ENCODE results near the gene CNTNAP5. TPM values are rescaled to one million over a fixed set of nuclear protein-coding genes. Genes with fewer than 3 reads are reported as not detected.

The CNTNAP5 gene
- total RNA-seq, 2 experiments from 2014 or later: not detected

DNA sequence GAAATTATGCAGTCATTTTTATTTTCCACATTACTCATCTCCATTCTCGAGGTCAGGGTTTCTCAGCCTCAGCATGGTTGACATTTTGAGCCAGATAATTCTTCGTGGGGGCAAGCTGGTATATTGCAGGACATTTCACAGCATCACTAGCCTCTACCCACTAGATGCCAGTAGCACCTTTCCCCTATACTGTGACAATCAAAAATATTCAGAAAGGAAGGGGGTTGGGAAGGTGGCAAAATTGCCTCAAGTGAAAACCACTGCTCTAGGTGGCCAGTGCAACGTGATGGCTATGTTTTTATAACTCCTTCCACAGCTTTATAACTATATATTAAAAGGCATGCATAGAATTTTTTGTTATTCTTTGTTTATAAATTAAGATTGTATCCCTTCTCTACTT lies 294.5 kb downstream of the CNTNAP5 start:
- Mint-ChIP-seq H3K27me3 (ENCODE audit: low read depth) (no peaks in the 10 kb centered on the region), H3K9me3 (peaks cover 2% of the 10 kb centered on the region), H3K36me3 (ENCODE audit: low read depth) (no peaks in the 10 kb centered on the region), H3K4me1 (ENCODE audit: low read depth) (no peaks in the 10 kb centered on the region), H3K27ac (no peak overlapping the region), H3K4me3 (no peak overlapping the region)
- CTCF ChIA-PET: no interaction called here
- DNase-seq: no peak
- intact Hi-C loops (cut with micrococcal nuclease): no loop called here

DNA sequence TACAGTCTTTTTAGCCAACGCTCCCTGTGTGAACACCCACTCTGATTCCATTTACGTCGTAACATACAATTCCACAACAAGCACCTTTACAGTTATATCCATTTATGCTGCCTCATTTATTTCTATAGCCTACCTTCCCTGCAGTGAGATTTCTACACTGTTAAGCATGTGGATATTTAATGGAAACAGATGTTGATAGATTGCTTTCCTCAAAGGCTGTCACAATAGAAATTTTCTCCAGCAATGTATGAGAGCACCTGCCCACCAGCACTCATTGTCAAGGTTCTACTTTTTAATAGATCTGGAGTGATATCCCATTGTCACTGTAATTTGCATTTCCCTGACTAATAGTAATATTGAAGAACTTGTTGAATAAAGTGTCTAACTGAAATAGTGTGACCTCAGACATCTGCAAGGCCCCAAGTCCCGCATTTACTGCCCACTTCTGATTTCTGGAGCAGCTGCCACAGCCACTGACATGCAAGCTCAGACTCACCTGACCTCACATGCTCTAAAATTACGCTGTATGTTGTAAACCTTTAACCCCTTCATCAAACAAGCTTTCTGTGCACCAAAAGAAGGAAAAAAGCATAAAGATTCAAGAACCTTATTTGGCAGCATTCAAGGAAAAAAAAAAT lies 295.1 kb downstream of the CNTNAP5 start:
- Mint-ChIP-seq H3K27ac (no peak overlapping the region), H3K4me1 (ENCODE audit: low read depth) (no peaks in the 10 kb centered on the region), H3K9me3 (peaks cover 2% of the 10 kb centered on the region), H3K4me3 (no peak overlapping the region), H3K36me3 (ENCODE audit: low read depth) (no peaks in the 10 kb centered on the region), H3K27me3 (ENCODE audit: low read depth) (no peaks in the 10 kb centered on the region)
- DNase-seq: no peak
- intact Hi-C loops (cut with micrococcal nuclease): no loop called here
- CTCF ChIA-PET: no interaction called here

DNA sequence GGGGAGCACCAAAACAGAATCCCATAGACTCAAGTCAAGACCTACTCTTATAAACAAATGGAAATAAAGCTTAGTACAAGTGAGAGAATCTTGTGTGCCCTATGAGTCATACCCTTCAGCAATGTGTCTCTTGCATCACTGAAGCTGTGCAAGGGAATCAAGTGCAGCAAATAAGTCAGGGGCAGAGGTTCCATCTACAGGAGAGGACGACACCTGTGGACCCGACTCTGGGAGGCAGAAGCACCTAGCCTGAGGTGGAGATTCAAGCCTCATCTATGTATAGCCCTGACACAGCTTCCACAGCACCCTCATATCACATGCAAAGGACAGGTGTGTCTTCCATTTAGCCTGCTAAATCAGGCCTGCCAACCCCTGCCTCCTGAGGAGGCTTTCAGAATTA lies 298.2 kb downstream of the CNTNAP5 start:
- intact Hi-C loops (cut with micrococcal nuclease): no loop called here
- Mint-ChIP-seq H3K9me3 (peaks cover 2% of the 10 kb centered on the region), H3K36me3 (ENCODE audit: low read depth) (no peaks in the 10 kb centered on the region), H3K4me1 (ENCODE audit: low read depth) (no peaks in the 10 kb centered on the region), H3K27me3 (ENCODE audit: low read depth) (no peaks in the 10 kb centered on the region), H3K4me3 (no peak overlapping the region), H3K27ac (no peak overlapping the region)
- CTCF ChIA-PET: no interaction called here
- no peak for DNase-seq

DNA sequence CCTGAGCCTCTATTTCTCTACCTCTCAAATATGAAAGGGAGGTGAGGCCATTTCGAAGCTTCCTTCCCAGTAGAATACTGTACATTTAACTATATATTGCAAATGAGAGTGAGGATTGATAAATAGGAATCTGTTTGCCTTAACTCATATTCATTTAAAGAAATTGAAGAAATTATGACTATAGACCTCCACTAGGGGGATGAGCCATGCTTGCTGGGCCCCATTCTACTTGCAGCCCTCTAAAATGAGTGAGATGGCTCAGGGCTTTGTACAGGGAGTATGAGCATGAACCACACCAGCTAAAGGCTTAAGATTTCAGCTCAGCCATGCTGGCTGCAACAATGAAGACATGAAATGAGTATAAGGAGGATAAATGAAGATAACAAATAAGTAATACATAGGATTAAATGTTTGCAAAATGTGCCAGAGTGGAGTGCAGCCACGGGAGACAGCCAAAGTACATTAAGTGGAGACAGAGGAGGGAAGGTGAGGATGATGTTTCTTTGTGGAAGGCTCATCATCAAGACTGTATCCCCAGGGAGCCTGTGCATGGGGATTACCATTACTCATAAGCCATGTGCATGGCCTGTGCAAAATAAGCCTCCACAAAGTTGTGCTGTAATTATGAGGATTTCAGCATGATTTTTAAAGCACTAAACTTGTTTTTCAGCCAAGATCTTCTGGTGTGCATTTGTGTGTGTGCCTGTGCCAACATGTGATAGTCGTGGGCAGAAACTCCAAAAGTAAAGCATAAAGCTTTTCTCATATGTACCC lies 300.8 kb downstream of the CNTNAP5 start:
- DNase-seq: no peak
- Mint-ChIP-seq H3K36me3 (ENCODE audit: low read depth) (no peaks in the 10 kb centered on the region), H3K4me1 (ENCODE audit: low read depth) (no peaks in the 10 kb centered on the region), H3K27me3 (ENCODE audit: low read depth) (no peaks in the 10 kb centered on the region), H3K27ac (no peak overlapping the region), H3K9me3 (peaks cover 7% of the 10 kb centered on the region), H3K4me3 (no peak overlapping the region)
- intact Hi-C loops (cut with micrococcal nuclease): no loop called here
- CTCF ChIA-PET: no interaction called here

DNA sequence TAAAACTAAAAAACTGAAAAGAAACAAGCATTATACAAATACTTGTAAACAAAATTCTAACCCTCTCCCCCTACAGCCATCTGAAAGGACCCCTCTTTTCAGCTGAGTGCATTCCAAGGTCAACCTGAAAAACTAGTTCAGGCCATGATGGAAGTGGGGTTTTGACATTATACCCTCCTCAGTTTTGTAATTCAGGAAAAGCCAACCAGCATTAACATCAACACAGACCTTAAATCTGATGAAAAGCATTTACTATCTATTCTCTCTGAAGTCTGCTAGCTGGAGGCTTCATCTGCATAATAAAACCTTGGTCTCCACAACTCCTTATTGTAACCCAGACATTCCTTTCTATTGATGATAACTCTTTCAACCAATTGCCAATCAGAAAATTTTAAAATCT lies 302.2 kb downstream of the CNTNAP5 start:
- Mint-ChIP-seq H3K27me3 (ENCODE audit: low read depth) (no peaks in the 10 kb centered on the region), H3K4me3 (no peak overlapping the region), H3K9me3 (peaks cover 7% of the 10 kb centered on the region), H3K4me1 (ENCODE audit: low read depth) (no peaks in the 10 kb centered on the region), H3K36me3 (ENCODE audit: low read depth) (no peaks in the 10 kb centered on the region), H3K27ac (no peak overlapping the region)
- intact Hi-C loops (cut with micrococcal nuclease): no loop called here
- no peak for DNase-seq
- CTCF ChIA-PET: no interaction called here

DNA sequence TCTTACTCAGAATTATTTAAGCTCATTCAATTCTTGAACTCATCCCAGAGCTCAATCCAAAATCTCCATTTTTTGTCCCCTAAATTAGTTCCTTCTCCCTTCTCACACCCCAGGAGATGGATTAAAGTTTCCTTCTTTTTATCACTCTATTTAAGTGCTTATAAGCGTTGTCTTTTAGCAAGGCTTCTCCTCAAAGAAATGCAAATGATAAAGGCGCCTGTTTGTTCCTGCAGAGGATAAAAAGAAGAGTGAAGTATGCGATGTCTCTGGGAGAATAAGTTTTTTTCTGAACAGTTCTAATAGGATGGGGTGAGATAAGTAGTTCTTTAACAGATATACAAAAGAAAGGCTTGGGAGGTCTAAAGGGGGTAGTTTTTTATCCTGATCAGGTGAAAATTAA lies 303.3 kb downstream of the CNTNAP5 start:
- Mint-ChIP-seq H3K4me1 (ENCODE audit: low read depth) (no peaks in the 10 kb centered on the region), H3K27ac (no peak overlapping the region), H3K27me3 (ENCODE audit: low read depth) (no peaks in the 10 kb centered on the region), H3K4me3 (no peak overlapping the region), H3K36me3 (ENCODE audit: low read depth) (no peaks in the 10 kb centered on the region), H3K9me3 (peaks cover 7% of the 10 kb centered on the region)
- intact Hi-C loops (cut with micrococcal nuclease): no loop called here
- DNase-seq: no peak
- CTCF ChIA-PET: no interaction called here

DNA sequence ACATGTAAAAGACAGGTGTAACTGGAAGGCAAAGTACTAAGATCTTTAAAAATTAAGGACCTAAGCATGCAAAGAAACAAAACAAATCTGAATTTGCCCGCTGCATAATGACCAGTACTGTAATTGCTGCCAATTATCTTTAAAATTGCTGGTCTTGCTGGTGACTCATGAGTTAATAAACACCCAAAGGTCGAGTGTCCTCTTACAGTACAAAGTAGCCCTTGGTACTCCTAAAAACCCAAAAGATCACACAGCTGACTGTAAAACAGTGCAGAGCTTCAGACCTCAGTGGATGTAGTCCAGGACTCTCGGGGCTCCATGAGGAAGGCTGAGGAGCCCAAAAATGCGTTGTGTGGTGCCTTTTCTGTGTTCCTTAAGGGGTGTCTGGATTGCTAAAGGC lies 308.7 kb downstream of the CNTNAP5 start:
- Mint-ChIP-seq H3K9me3 (peaks cover 7% of the 10 kb centered on the region), H3K27ac (no peak overlapping the region), H3K27me3 (ENCODE audit: low read depth) (no peaks in the 10 kb centered on the region), H3K36me3 (ENCODE audit: low read depth) (no peaks in the 10 kb centered on the region), H3K4me1 (ENCODE audit: low read depth) (no peaks in the 10 kb centered on the region), H3K4me3 (no peak overlapping the region)
- CTCF ChIA-PET: no interaction called here
- intact Hi-C loops (cut with micrococcal nuclease): no loop called here
- no peak for DNase-seq

DNA sequence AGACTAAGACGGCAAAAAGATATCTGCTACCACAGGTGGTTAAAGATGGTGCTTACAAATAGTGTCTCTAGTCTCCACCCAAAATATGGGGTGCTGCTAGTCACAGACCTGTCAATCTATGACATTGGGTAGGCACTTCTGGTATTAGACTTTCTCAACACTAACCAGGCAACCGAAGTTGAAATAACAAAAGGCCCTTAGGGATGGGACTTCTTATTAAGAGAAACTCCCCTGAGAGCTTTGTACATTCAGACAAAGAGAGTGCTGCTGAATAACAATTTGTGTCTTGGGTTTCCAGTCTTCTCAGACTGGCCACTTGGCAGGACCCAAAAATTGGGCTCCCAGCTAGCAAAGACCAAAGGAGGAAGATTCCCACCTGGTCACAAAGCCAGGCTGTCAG lies 310.0 kb downstream of the CNTNAP5 start:
- intact Hi-C loops (cut with micrococcal nuclease): no loop called here
- DNase-seq: no peak
- no peaks in the 10 kb centered on the region for H3K4me1 Mint-ChIP-seq (ENCODE audit: low read depth)
- no peaks in the 10 kb centered on the region for H3K27me3 Mint-ChIP-seq (ENCODE audit: low read depth)
- H3K4me3 Mint-ChIP-seq: no peak overlapping the region
- peaks cover 2% of the 10 kb centered on the region for H3K9me3 Mint-ChIP-seq
- CTCF ChIA-PET: no interaction called here
- H3K36me3 Mint-ChIP-seq (ENCODE audit: low read depth): no peaks in the 10 kb centered on the region
- H3K27ac Mint-ChIP-seq: no peak overlapping the region

DNA sequence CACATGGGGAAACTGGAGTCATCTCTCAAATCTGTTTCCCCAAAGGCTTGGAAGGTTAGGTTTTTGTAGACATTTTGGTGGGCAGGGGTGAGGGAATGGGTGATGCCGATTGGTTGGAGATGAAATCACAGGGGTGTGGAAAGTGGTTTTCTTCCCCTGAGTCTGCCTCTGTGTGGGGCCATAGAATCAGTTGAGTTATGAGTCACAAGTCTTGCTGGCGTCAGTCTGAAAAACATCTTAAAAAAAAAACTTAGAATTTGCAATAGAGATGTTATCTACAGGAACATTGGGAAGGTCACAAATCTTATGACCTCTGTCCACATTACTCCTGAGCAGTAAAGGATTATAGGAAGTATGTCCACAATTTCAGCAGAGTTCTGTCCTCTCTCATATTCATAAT lies 314.6 kb downstream of the CNTNAP5 start:
- H3K4me3 Mint-ChIP-seq: no peak overlapping the region
- CTCF ChIA-PET: no interaction called here
- intact Hi-C loops (cut with micrococcal nuclease): no loop called here
- no peaks in the 10 kb centered on the region for H3K4me1 Mint-ChIP-seq (ENCODE audit: low read depth)
- H3K27ac Mint-ChIP-seq: no peak overlapping the region
- peaks cover 2% of the 10 kb centered on the region for H3K9me3 Mint-ChIP-seq
- no peaks in the 10 kb centered on the region for H3K36me3 Mint-ChIP-seq (ENCODE audit: low read depth)
- H3K27me3 Mint-ChIP-seq (ENCODE audit: low read depth): no peaks in the 10 kb centered on the region
- no peak for DNase-seq

DNA sequence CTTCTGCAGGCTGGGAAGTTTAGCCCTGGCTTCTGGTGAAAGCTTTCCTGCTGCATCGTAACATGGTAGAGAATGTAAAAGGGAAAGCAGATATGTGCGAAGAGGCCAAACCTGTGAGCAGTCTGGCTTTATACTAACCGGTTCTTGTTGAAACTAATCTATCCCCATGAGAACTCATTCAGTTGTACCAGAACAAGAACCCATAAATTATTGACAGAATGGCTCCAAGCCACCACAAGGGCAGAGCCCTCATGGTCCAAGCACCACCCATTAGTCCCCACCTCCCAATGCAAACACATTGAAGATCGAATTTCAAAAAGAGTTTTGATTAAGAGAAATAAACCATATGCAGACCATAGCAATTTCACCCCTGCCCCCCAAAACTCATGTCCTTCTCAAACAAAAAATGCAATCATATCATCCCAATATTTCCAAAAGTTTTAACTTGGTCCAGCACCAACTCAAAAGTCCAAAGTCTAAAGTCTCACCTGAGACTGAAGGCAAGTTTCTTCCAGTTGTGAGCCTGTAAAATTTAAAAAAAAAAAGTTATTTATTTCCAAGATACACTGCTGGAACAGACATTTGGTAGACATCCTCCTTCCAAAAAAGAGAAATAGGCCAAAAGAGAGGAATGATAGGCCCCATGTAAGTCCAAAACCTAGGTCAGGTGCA lies 318.9 kb downstream of the CNTNAP5 start:
- no peak overlapping the region for H3K27ac Mint-ChIP-seq
- no peak for DNase-seq

DNA sequence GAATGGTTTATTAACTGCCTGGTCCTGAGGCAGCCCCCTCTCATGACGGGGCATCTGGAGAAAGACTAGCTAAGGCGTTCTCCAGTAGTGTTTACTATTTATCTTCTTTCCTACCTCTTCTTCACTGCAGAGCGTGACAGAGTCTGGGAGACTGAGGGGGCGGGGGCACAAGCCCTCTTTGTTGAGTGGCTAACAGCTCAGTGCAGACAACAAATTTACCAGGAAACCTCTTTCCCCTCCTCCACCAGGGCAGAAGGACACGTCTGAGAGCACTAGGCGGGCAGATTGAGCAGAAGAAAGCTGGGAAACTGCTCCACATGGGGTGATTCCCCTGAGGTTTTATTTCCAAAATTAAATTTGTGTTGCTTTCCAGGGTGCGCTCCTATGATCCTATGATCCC lies 322.1 kb downstream of the CNTNAP5 start:
- Mint-ChIP-seq H3K4me1 (ENCODE audit: low read depth) (no peaks in the 10 kb centered on the region), H3K27me3 (ENCODE audit: low read depth) (no peaks in the 10 kb centered on the region), H3K9me3 (peaks cover 2% of the 10 kb centered on the region), H3K36me3 (ENCODE audit: low read depth) (no peaks in the 10 kb centered on the region), H3K4me3 (no peak overlapping the region), H3K27ac (no peak overlapping the region)
- DNase-seq: no peak
- CTCF ChIA-PET: no interaction called here
- intact Hi-C loops (cut with micrococcal nuclease): no loop called here

More for the DNA sequence above, 318.9 kb downstream of the CNTNAP5 start:
- Mint-ChIP-seq H3K4me1 (ENCODE audit: low read depth) (no peaks in the 10 kb centered on the region), H3K9me3 (no peaks in the 10 kb centered on the region), H3K36me3 (ENCODE audit: low read depth) (no peaks in the 10 kb centered on the region), H3K27me3 (ENCODE audit: low read depth) (no peaks in the 10 kb centered on the region), H3K4me3 (no peak overlapping the region)
- intact Hi-C loops (cut with micrococcal nuclease): no loop called here
- CTCF ChIA-PET: no interaction called here

DNA sequence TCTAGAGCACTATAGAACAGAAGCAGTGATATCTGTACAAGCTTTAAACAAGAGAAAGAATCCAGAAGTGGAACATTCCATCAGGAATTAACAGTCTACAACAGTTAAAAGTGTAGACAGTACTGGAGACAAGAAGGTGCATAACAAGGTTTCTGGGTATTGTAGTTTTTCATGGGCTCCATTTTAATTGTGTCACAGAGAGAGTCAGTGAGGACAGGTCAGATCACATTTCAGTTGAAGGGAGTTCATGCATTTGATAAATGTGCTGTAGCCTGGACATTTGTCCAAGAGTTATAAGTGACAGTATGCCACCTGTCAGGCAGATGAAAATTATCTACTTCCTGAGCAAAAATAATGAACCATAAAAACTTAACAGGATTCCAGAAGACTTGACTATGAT lies 328.6 kb downstream of the CNTNAP5 start:
- H3K4me3 Mint-ChIP-seq: no peak overlapping the region
- intact Hi-C loops (cut with micrococcal nuclease): no loop called here
- DNase-seq: no peak
- H3K27ac Mint-ChIP-seq: no peak overlapping the region
- H3K27me3 Mint-ChIP-seq (ENCODE audit: low read depth): no peaks in the 10 kb centered on the region
- peaks cover 1% of the 10 kb centered on the region for H3K36me3 Mint-ChIP-seq (ENCODE audit: low read depth)
- CTCF ChIA-PET: no interaction called here
- H3K4me1 Mint-ChIP-seq (ENCODE audit: low read depth): no peaks in the 10 kb centered on the region
- H3K9me3 Mint-ChIP-seq: peaks cover 2% of the 10 kb centered on the region

DNA sequence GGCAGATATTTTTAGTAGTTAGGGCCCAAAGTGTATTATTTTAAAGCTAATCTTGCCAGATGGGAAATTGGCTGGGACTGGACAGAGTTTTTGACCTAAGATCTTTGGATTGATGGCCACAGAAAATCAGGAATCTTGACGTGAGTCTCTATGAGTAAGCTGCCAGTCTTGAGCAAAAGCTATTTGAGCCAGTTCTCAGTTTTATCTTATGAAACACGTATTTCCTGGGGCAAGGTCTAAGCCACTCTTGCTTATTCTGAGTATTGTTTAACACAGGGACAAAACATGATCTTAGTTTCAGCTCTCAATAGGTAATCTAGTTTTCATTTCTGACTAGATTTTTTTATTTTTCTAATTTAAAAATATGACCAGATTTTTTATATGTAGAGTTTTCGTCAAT lies 329.4 kb downstream of the CNTNAP5 start:
- Mint-ChIP-seq H3K27ac (no peak overlapping the region), H3K4me1 (ENCODE audit: low read depth) (no peaks in the 10 kb centered on the region), H3K9me3 (peaks cover 2% of the 10 kb centered on the region), H3K36me3 (ENCODE audit: low read depth) (peaks cover 1% of the 10 kb centered on the region), H3K27me3 (ENCODE audit: low read depth) (no peaks in the 10 kb centered on the region), H3K4me3 (no peak overlapping the region)
- intact Hi-C loops (cut with micrococcal nuclease): no loop called here
- CTCF ChIA-PET: interaction anchor here (0.6 kb wide), 1 partner anchor 802 kb away, joined by 3 read pairs; no protein-coding TSS in a partner anchor
- no peak for DNase-seq
